ENCODE results near the gene TCTN2.

GRCh38 chr12:123678981-123679380 is 8.1 kb downstream of the TCTN2 start:
- TF ChIP-seq EZH2 (IDR thresholded peaks at IDR 0.05; ENCODE audit: insufficient read depth, low read length) (no peak), CTCF (IDR thresholded peaks at IDR 0.05; ENCODE audit: insufficient read depth, low read depth, low read length) (no peak)

Measured in astrocyte (in vitro differentiated cells and primary cell).